Adipocyte (in vitro differentiated cells): ENCODE results near the gene SNAPC4.
"Not testable (repeated sequence)": the region's sequence is repeated elsewhere in the genome, so short reads cannot be mapped to it uniquely, and the experiment has no call there.

Experiments
- DNase-seq: peaks from one replicate; pipeline ENCODE4 v3.0.0-alpha.2; 2015; ENCODE audit warnings: low read depth
- H3K27me3 ChIP-seq: replicated peaks from 2 replicates; pipeline ENCODE4 v1.7.0; 2013; ENCODE audit warnings: mild to moderate bottlenecking, low read length, moderate library complexity; ENCODE audit not compliant: control insufficient read depth, insufficient read depth
- H3K36me3 ChIP-seq: 2 replicates; pipeline ENCODE4 v1.7.0; 2013; ENCODE audit warnings: low read length, mild to moderate bottlenecking, moderate library complexity; ENCODE audit not compliant: control insufficient read depth, insufficient read depth, severe bottlenecking
- H3K4me1 ChIP-seq: 2 replicates; pipeline ENCODE4 v1.7.0; 2013; ENCODE audit warnings: mild to moderate bottlenecking, low read length, moderate library complexity; ENCODE audit not compliant: control insufficient read depth, insufficient read depth
- H3K4me3 ChIP-seq: 2 replicates; pipeline ENCODE4 v1.7.0; 2013; ENCODE audit warnings: mild to moderate bottlenecking, low read length, moderate library complexity
- H3K9ac ChIP-seq: 2 replicates; pipeline ENCODE4 v1.7.0; 2013; ENCODE audit warnings: mild to moderate bottlenecking, low read length, moderate library complexity
- H3K9me3 ChIP-seq: 2 replicates; pipeline ENCODE4 v1.7.0; 2013; ENCODE audit warnings: mild to moderate bottlenecking, low read length, moderate library complexity; ENCODE audit not compliant: control insufficient read depth

The SNAPC4 gene

DNA sequence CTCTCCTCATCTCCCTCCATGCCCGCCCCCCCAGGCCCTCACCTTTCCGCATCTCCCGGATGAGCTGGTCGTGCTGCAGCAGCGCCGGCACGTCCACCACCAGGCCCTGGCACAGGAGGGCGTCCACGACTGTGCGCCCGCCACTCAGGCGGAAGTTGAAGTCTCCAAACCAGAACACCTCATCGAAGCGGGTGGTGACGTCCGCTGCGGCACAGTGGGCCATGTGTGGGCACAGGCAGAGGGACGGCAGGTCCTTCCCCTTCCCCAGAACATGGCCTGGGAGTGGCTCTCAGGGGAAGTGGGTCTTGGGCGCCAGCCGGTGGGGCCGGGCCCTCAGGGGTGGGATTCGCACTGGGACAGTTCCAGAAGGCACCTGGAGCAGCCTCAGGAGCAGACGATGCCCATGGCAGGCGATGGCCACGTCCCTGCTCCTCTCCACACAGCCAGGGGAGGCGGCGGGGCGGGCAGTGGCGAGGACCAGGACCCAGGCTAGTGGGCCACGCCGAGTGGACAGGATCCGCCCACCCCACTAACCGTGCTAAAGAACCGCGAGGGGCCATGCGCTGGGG, 31.9 kb upstream of the SNAPC4 start:
- H3K9ac ChIP-seq: no peak overlapping the region
- no peak overlapping the region for H3K4me3 ChIP-seq
- no peaks in the 10 kb centered on the region for H3K9me3 ChIP-seq
- H3K27me3 ChIP-seq: no peaks in the 10 kb centered on the region
- no peak for DNase-seq
- H3K4me1 ChIP-seq: peaks cover 6% of the 10 kb centered on the region
- H3K36me3 ChIP-seq: peaks cover 32% of the 10 kb centered on the region

GRCh38 chr9:136430588-136431234, 30.7 kb upstream of the SNAPC4 start:
- Histone ChIP-seq H3K36me3 (peaks cover 32% of the 10 kb centered on the region), H3K4me1 (no peaks in the 10 kb centered on the region), H3K9ac (no peak overlapping the region), H3K27me3 (no peaks in the 10 kb centered on the region), H3K4me3 (no peak overlapping the region), H3K9me3 (no peaks in the 10 kb centered on the region)
- DNase-seq: no peak

DNA sequence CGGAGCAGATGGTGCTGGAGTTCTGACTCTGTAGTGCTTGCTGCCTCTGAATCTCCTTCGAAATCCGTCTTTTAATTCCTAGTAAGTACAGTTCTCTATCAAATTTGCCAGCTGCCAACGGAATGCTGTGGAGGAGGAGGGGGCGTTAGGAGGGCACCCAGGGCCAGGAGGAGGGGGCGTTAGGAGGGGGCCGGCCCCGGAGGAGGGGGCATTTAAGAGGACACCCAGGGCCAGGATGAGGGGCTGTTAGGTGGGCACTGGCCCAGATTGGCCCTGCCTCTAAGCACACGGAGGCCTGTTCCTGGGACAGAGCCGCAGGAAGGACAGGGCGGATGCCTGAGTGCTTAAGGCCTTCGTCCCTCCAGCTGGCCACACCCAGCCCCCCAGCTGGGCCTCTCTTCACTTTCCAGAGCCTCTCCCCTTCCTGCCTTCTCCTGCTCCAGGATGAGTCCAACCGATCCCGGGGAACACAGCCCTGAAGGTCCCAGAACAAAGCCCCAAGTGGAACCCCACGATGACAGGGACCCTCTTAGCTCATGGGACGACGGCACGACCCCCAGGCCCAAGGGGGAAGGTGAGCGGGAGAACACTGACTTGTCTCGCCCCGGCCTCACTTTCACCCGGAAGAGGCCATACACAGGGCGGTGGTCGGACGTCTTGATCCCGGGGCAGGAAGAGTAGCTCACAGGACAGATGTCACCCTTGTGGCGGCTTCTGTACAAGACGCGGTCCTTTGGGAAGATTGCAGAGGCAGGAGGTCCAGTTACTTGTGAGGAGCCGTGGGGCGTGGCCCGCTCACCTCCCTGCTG, 29.9 kb upstream of the SNAPC4 start:
- H3K4me1 ChIP-seq: no peaks in the 10 kb centered on the region
- no peaks in the 10 kb centered on the region for H3K27me3 ChIP-seq
- H3K4me3 ChIP-seq: no peak overlapping the region
- DNase-seq: no peak
- no peak overlapping the region for H3K9ac ChIP-seq
- peaks cover 33% of the 10 kb centered on the region for H3K36me3 ChIP-seq
- no peaks in the 10 kb centered on the region for H3K9me3 ChIP-seq

DNA sequence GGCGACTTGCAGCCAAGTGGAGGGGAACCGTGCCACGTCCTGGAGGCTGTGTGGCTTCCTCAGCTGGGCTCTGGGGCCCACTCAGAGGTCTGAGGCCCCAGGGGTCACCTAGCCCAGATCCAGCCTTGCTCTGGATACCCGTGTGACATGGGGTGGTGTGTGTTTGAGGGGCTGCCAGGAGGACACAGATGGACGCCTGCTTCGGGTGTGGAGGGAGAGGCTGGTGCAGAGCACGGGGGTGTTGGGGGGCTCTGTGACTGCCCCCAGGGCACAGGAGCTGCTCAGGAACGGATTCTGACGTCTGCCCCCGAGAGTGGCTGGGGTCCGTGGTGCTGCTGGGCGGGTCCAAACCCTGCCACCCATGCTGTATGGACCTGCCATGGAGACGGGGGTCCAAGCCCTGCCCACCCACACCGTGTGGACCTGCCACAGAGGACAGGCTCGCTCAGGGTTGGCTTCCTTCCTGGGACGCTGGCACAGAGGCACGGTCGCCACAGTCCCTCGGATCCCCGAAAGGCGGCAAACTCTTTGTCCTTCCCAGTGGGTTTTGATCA, 29.2 kb upstream of the SNAPC4 start:
- Histone ChIP-seq H3K9ac (no peak overlapping the region), H3K9me3 (no peaks in the 10 kb centered on the region), H3K4me1 (no peaks in the 10 kb centered on the region), H3K27me3 (no peaks in the 10 kb centered on the region), H3K4me3 (no peak overlapping the region), H3K36me3 (peaks cover 40% of the 10 kb centered on the region)
- no peak for DNase-seq

GRCh38 chr9:136426787-136427186, 26.8 kb upstream of the SNAPC4 start:
- no peak for DNase-seq
- H3K9ac ChIP-seq: no peak overlapping the region
- H3K9me3 ChIP-seq: no peaks in the 10 kb centered on the region
- no peaks in the 10 kb centered on the region for H3K27me3 ChIP-seq
- H3K4me3 ChIP-seq: no peak overlapping the region
- no peaks in the 10 kb centered on the region for H3K4me1 ChIP-seq
- peaks cover 49% of the 10 kb centered on the region for H3K36me3 ChIP-seq

GRCh38 chr9:136425367-136425766, 25.4 kb upstream of the SNAPC4 start:
- H3K9ac ChIP-seq, DNase-seq, H3K4me1 ChIP-seq, H3K27me3 ChIP-seq, H3K9me3 ChIP-seq, H3K4me3 ChIP-seq: not testable (repeated sequence)
- H3K36me3 ChIP-seq: peaks cover 55% of the 10 kb centered on the region

GRCh38 chr9:136424750-136425362, 24.9 kb upstream of the SNAPC4 start:
- Histone ChIP-seq H3K4me3 (no peak overlapping the region), H3K9ac (no peak overlapping the region), H3K36me3 (peaks cover 56% of the 10 kb centered on the region), H3K9me3 (no peaks in the 10 kb centered on the region), H3K27me3 (no peaks in the 10 kb centered on the region), H3K4me1 (no peaks in the 10 kb centered on the region)
- DNase-seq: no peak

DNA sequence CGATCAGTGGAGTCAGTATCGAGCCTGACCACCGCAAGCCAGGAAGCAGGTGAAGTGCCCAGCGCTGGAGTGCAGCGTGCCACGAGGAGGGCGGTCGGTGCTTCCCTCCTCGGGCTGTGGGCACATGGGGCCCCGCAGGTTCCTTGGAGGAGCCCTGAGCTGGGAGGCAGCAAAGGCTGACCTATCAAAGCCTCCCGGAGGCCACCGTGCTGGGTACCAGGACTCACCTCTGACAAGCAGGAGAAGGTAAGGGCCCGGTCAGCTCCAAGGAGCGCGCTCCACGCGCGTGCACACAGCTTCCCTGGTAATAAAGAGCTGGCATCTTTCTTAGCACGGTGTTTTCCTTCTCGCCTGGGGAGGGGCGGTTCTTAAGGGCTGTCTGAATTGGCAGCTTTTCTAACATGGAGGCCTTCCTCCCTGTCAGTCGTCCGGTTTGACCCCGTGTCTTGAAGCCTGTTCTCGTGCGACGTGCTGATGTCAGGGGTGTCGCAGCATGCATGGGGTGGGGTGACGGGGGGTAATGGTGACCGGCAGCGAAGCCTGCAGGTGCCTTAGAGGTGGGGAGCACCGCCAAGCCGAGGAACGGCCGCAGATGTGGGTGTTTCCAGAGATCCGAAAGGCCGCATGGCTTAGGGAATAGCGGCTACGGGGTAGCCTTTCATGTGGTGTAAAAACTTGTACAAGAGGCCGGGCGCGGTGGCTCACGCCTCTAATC, 23.6 kb upstream of the SNAPC4 start:
- DNase-seq: no peak
- H3K36me3 ChIP-seq: peaks cover 59% of the 10 kb centered on the region

DNA sequence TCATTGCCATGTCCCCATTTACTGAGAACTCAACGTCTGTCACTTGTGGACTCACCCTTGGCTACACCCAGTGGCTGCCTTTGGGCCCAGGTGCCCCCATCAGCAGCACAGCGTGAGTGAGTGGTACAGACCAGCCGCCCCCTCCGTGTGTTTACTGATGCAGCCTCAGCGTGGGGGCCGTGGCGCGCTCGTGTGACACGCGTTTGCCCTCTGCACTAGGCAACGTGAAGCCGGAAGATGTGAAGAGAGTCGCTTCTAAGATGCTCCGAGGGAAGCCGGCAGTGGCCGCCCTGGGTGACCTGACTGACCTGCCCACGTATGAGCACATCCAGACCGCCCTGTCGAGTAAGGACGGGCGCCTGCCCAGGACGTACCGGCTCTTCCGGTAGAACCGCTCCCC, 22.9 kb upstream of the SNAPC4 start:
- Histone ChIP-seq H3K9me3 (no peaks in the 10 kb centered on the region), H3K36me3 (peaks cover 65% of the 10 kb centered on the region), H3K9ac (no peak overlapping the region), H3K4me3 (no peak overlapping the region), H3K4me1 (no peaks in the 10 kb centered on the region), H3K27me3 (no peaks in the 10 kb centered on the region)
- DNase-seq: no peak

More for the DNA sequence above, 23.6 kb upstream of the SNAPC4 start:
- no peaks in the 10 kb centered on the region for H3K27me3 ChIP-seq
- H3K9me3 ChIP-seq: no peaks in the 10 kb centered on the region
- no peak overlapping the region for H3K9ac ChIP-seq
- H3K4me1 ChIP-seq: no peaks in the 10 kb centered on the region
- H3K4me3 ChIP-seq: no peak overlapping the region

DNA sequence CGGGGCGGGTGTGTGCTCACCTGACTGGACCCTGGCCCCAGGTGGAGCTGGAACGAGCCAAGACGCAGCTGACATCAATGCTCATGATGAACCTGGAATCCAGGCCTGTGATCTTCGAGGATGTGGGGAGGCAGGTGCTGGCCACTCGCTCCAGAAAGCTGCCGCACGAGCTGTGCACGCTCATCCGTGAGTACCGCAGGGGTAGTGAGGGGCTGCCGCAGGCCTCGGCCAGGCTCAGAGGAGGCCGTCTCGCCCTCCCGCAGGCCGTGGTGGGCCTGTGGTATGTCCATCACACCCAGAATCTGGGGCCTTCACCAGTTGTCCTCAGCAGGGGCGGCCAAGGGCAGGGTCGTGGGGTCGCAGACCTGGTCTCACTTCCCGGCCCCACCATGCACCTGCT, 21.8 kb upstream of the SNAPC4 start:
- Histone ChIP-seq H3K4me1 (no peaks in the 10 kb centered on the region), H3K4me3 (no peak overlapping the region), H3K27me3 (no peaks in the 10 kb centered on the region), H3K9me3 (no peaks in the 10 kb centered on the region), H3K9ac (no peak overlapping the region), H3K36me3 (peaks cover 76% of the 10 kb centered on the region)
- DNase-seq: no peak

DNA sequence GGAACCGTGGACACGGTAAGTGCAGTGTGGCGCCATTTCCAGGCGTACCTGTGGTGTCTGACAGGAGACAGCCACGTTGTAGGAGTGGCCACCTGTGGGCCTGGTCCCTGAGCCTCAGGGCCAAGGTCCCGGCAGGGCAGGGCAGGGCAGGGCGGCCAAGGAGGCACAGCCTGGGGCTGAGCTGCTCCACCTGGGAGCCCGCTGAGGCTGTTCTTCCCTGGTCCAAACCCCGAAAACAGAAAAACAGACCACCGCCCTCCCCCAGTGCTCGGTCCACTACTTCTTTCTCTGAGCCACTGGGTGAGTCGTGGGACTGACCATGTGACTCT, 19.1 kb upstream of the SNAPC4 start:
- no peaks in the 10 kb centered on the region for H3K9me3 ChIP-seq
- no peak overlapping the region for H3K9ac ChIP-seq
- H3K4me3 ChIP-seq: no peak overlapping the region
- no peak for DNase-seq
- H3K4me1 ChIP-seq: no peaks in the 10 kb centered on the region
- no peaks in the 10 kb centered on the region for H3K27me3 ChIP-seq
- peaks cover 93% of the 10 kb centered on the region for H3K36me3 ChIP-seq
